Endothelial cell of umbilical vein (primary cell): Measurements from ENCODE around the gene AHCY. TPM values are rescaled to one million over a fixed set of nuclear protein-coding genes. Genes with fewer than 3 reads are reported as not detected.

Experiments used
- BruUV-seq: library from RNA; stranded (reverse); fragments of 400-500 nt; replicated peaks from 2 replicates; lab custom pipeline; 2021; lab: Mats Ljungman, UMichigan
- CTCF ChIA-PET: fragments of 300-600, 350-600 bp; sonication (Branson Sonifier 250); formaldehyde crosslinking; loops from one replicate; lab custom pipeline; 2021; ENCODE audit warnings: antibody characterized with exemption, inconsistent platforms; lab: Charles Lee
- POLR2A ChIA-PET: fragments of 300-600, 350-600 bp; sonication (Branson Sonifier 250); formaldehyde crosslinking; loops from one replicate; lab custom pipeline; 2021; ENCODE audit warnings: antibody characterized with exemption, inconsistent platforms; lab: Charles Lee
- DNase-seq: peaks from one replicate; pipeline ENCODE4 v3.0.0-alpha.2; 2011; ENCODE audit warnings: low read depth, low spot score
- FAIRE-seq: peaks from 2 replicates; lab custom pipeline; 2011; peaks lifted over from hg19 to GRCh38; lab: Jason Lieb, UNC
- H2AFZ ChIP-seq: 2 replicates; pipeline ENCODE4 v1.6.0; 2012; ENCODE audit warnings: low read depth, low read length, control low read depth, inconsistent platforms
- H3K27ac ChIP-seq: 2 replicates; pipeline ENCODE4 v1.5.1; 2011; ENCODE audit warnings: low read depth, mild to moderate bottlenecking, control low read depth, low read length, moderate library complexity; ENCODE audit not compliant: insufficient read depth
- H3K27me3 ChIP-seq, 2 experiments: 2 replicates each; pipeline versions ENCODE4 v1.6.0 to v1.6.1; 2011; ENCODE audit warnings: low read length in 2 of 2, mixed read lengths in 1 of 2; ENCODE audit not compliant: control insufficient read depth in 2 of 2, insufficient read depth in 2 of 2
- H3K36me3 ChIP-seq, 2 experiments: 2 replicates in 1 of 2; 3 replicates in 1 of 2; pipeline ENCODE4 v1.5.1; 2011; ENCODE audit warnings: low read length in 2 of 2, mild to moderate bottlenecking in 1 of 2, moderate library complexity in 1 of 2; ENCODE audit not compliant: control insufficient read depth in 2 of 2, insufficient read depth in 2 of 2; ENCODE audit errors: extremely low read depth in 1 of 2
- H3K4me1 ChIP-seq: 3 replicates; pipeline ENCODE4 v1.5.1; 2011; ENCODE audit warnings: mild to moderate bottlenecking, low read length; ENCODE audit not compliant: control insufficient read depth, insufficient read depth; ENCODE audit errors: extremely low read depth
- H3K4me2 ChIP-seq: 2 replicates; pipeline ENCODE4 v1.6.1; 2011; ENCODE audit warnings: low read length, control low read depth, mixed read lengths; ENCODE audit not compliant: insufficient read depth
- H3K4me3 ChIP-seq, 3 experiments: fragments of 200-600 bp in 1 of 3; sonication (generic), shearing (Covaris generic) in 1 of 3; replicated peaks in 1 of 3; 2 replicates each; pipeline ENCODE4 v1.5.1; 2011 to 2016; ENCODE audit warnings: control low read depth in 3 of 3, low read length in 3 of 3, mild to moderate bottlenecking in 2 of 3, inconsistent platforms in 1 of 3, low read depth in 1 of 3, moderate library complexity in 1 of 3; ENCODE audit not compliant: insufficient read depth in 1 of 3
- H3K79me2 ChIP-seq: 2 replicates; pipeline ENCODE4 v1.6.0; 2012; ENCODE audit warnings: low read length, inconsistent platforms; ENCODE audit not compliant: control insufficient read depth, insufficient read depth
- H3K9ac ChIP-seq: replicated peaks from 2 replicates; pipeline ENCODE3; 2011; ENCODE audit warnings: low read length, control low read depth; ENCODE audit not compliant: insufficient read depth; ENCODE audit errors: extremely low read depth
- H3K9me1 ChIP-seq: replicated peaks from 3 replicates; pipeline ENCODE4 v1.6.0; 2011; ENCODE audit warnings: mild to moderate bottlenecking, low read length; ENCODE audit not compliant: control insufficient read depth, insufficient read depth; ENCODE audit errors: extremely low read depth
- H3K9me3 ChIP-seq: replicated peaks from 2 replicates; pipeline ENCODE4 v1.5.1; 2012; ENCODE audit warnings: low read length, inconsistent platforms; ENCODE audit not compliant: control insufficient read depth, insufficient read depth
- H4K20me1 ChIP-seq: replicated peaks from 2 replicates; pipeline ENCODE3; 2011; ENCODE audit warnings: mild to moderate bottlenecking, low read length; ENCODE audit not compliant: control insufficient read depth, insufficient read depth; ENCODE audit errors: extremely low read depth
- EZH2 ChIP-seq: IDR thresholded peaks from 2 replicates; pipeline ENCODE4 v1.6.1; 2012; ENCODE audit warnings: borderline replicate concordance, low read depth, mild to moderate bottlenecking, moderate library complexity, low read length, inconsistent platforms; ENCODE audit not compliant: severe bottlenecking
- FOS ChIP-seq: IDR thresholded peaks from 2 replicates; pipeline ENCODE4 v1.6.1; 2011; ENCODE audit warnings: mild to moderate bottlenecking, low read length, moderate library complexity, borderline replicate concordance; ENCODE audit not compliant: insufficient read depth
- GATA2 ChIP-seq: IDR thresholded peaks from 2 replicates; pipeline ENCODE4 v1.7.0; 2011; ENCODE audit warnings: low read depth, mild to moderate bottlenecking, moderate library complexity, mixed read lengths, low read length; ENCODE audit not compliant: insufficient read length, insufficient read depth
- JUN ChIP-seq: IDR thresholded peaks from 2 replicates; pipeline ENCODE4 v1.6.1; 2011; ENCODE audit warnings: borderline replicate concordance, low read depth; ENCODE audit not compliant: insufficient read length, insufficient read depth
- MYC ChIP-seq: IDR thresholded peaks from one replicate; pipeline ENCODE4 v1.6.1; 2011; ENCODE audit warnings: mild to moderate bottlenecking, low read depth, low read length
- POLR2A ChIP-seq: IDR thresholded peaks from 2 replicates; pipeline ENCODE4 v1.6.1; 2012; ENCODE audit warnings: low read depth, mild to moderate bottlenecking, control low read depth, low read length
- POLR2AphosphoS5 ChIP-seq: IDR thresholded peaks from 2 replicates; pipeline ENCODE4 v1.6.1; 2012; ENCODE audit warnings: low read depth, mild to moderate bottlenecking, control low read depth, low read length, moderate library complexity; ENCODE audit not compliant: insufficient read depth
- dilution Hi-C: fragments of 300-500 bp; cut with MboI; formaldehyde crosslinking; loops from one replicate; pipeline ENCODE4 v1.15.0; 2019; ENCODE audit warnings: low sequenced_read_pairs; ENCODE audit not compliant: extremely low pct_ligation_motif_present
- intact Hi-C: fragments of 100-400 bp; cut with micrococcal nuclease; formaldehyde crosslinking; loops from one replicate; pipeline ENCODE4 v1.10.0; 2022
- polyA plus RNA-seq, 4 experiments: library from polyadenylated mRNA; depleted of rRNA in 3 of 4; stranded (reverse) in 3 of 4; unstranded in 1 of 4; fragments of >200 nt; gene quantifications; 2 replicates each; pipeline versions ENCODE4 v1.2.1 to v1.2.3, GENCODE V29; 2011 to 2012; ENCODE audit warnings: missing spikeins in 1 of 4
- total RNA-seq: library from RNA; stranded (reverse); gene quantifications from 2 replicates; pipeline ENCODE4 v1.2.3, GENCODE V29; 2021
- TF ChIP-seq, protein P1 (sequence below): IDR thresholded peaks from 2 replicates; pipeline ENCODE4 v1.6.1; 2011; ENCODE audit not compliant: insufficient read depth, insufficient read length
- TF ChIP-seq, protein P2 (sequence below), 2 donors: IDR thresholded peaks; 1 replicate in 1 of 2; 2 replicates in 1 of 2; pipeline ENCODE4 v1.5.1; 2011; ENCODE audit warnings: low read length in 2 of 2, mild to moderate bottlenecking in 2 of 2, moderate library complexity in 2 of 2, control low read depth in 1 of 2, inconsistent platforms in 1 of 2, low read depth in 1 of 2; ENCODE audit not compliant: insufficient read depth in 1 of 2; ENCODE audit errors: extremely low read depth in 1 of 2

The AHCY gene
- total and polyA plus RNA-seq, 2 donors (not counting 3 experiments of a cell fraction or from before 2014, with no cell fraction given): 94.7 to 168 TPM

DNA sequence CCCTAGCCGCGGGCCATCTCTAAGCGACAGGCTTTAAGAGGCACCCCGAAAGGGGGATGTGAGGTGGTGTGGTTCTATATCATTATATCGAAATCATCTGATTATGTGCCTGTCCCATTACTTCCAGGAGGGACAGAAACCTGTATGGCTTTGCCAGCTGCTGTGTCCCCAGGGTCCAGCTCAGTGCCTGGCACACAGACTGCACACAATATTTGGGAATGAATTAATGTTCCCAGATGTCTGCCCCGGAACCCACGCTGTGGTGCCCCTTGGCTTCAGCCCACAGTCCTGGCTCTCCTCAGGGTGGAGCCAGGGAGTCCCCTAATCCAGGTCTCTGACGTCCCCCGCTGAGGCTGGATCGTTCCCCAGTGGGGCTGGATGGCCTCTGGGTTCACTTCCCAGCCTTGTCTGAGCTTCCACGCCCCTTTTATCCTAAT is 8.9 kb upstream of the AHCY start:
- no peaks in the 10 kb centered on the region for H3K27me3 ChIP-seq
- BruUV-seq: no TSS peak
- no peaks in the 10 kb centered on the region for H3K79me2 ChIP-seq
- dilution Hi-C loops: no loop called here
- DNase-seq (no peak), FAIRE-seq (no peak)
- peak overlapping the region; percentile 48 for H2AFZ ChIP-seq
- no peak overlapping the region for H3K9ac ChIP-seq
- TF ChIP-seq GATA2 (no peak), EZH2 (no peak), POLR2AphosphoS5 (no peak), MYC (no peak), POLR2A (no peak), JUN (no peak), FOS (no peak)
- TF ChIP-seq, protein P1, sequence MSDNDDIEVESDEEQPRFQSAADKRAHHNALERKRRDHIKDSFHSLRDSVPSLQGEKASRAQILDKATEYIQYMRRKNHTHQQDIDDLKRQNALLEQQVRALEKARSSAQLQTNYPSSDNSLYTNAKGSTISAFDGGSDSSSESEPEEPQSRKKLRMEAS: no peak
- TF ChIP-seq, protein P2, sequence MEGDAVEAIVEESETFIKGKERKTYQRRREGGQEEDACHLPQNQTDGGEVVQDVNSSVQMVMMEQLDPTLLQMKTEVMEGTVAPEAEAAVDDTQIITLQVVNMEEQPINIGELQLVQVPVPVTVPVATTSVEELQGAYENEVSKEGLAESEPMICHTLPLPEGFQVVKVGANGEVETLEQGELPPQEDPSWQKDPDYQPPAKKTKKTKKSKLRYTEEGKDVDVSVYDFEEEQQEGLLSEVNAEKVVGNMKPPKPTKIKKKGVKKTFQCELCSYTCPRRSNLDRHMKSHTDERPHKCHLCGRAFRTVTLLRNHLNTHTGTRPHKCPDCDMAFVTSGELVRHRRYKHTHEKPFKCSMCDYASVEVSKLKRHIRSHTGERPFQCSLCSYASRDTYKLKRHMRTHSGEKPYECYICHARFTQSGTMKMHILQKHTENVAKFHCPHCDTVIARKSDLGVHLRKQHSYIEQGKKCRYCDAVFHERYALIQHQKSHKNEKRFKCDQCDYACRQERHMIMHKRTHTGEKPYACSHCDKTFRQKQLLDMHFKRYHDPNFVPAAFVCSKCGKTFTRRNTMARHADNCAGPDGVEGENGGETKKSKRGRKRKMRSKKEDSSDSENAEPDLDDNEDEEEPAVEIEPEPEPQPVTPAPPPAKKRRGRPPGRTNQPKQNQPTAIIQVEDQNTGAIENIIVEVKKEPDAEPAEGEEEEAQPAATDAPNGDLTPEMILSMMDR (IDR thresholded peaks at IDR 0.05; ENCODE audit: extremely low read depth in 1 of 2, insufficient read depth in 1 of 2, low read depth in 1 of 2, low read length in 2 of 2): no peak
- intact Hi-C loops: loop anchor here (1.0 to 5.0 kb wide), 6 partner anchors 51 to 455 kb away; partner anchors contain the start of genes ITCH and TP53INP2
- H4K20me1 ChIP-seq: no peaks in the 10 kb centered on the region
- no peak overlapping the region for H3K4me3 ChIP-seq
- ChIA-PET POLR2A (interaction anchor here (1.1 to 2.5 kb wide), 2 partner anchors 51 to 126 kb away, joined by 3 to 9 read pairs; partner anchors contain the start of gene ITCH), CTCF (interaction anchor here (0.6 to 5.6 kb wide), 98 partner anchors 10 to 697 kb away, joined by 3 to 107 read pairs (median 6); partner anchors contain the start of genes AHCY, DYNLRB1, ITCH and MAP1LC3A)
- H3K27ac ChIP-seq: no peak overlapping the region
- no peaks in the 10 kb centered on the region for H3K36me3 ChIP-seq
- no peaks in the 10 kb centered on the region for H3K9me1 ChIP-seq
- H3K9me3 ChIP-seq: no peaks in the 10 kb centered on the region
- H3K4me2 ChIP-seq: peak overlapping the region; percentile 37
- H3K4me1 ChIP-seq: peaks cover 9% of the 10 kb centered on the region
